Immature natural killer cell (primary cell): ENCODE measurements around the gene IQCK. TPM values are rescaled to one million over a fixed set of nuclear protein-coding genes. Genes with fewer than 3 reads are reported as not detected.
A peak's percentile ranks its signal among the peaks of the same experiment; 100 is the strongest.
"Not testable (repeated sequence)": the region's sequence is repeated elsewhere in the genome, so short reads cannot be mapped to it uniquely, and the experiment has no call there.

Source experiments
- DNase-seq, 3 donors: peaks; one replicate each; pipeline ENCODE4 v3.0.0; 2022; ENCODE audit warnings: mixed read lengths in 1 of 3
- H3K27ac Mint-ChIP-seq, 6 donors: one replicate each; pipeline ENCODE4 v1.8.0; 2020; ENCODE audit warnings: mixed read lengths in 6 of 6, mild to moderate bottlenecking in 5 of 6, inconsistent platforms in 4 of 6, moderate library complexity in 3 of 6
- H3K27me3 Mint-ChIP-seq, 3 donors: one replicate each; pipeline ENCODE4 v1.8.0; 2020 to 2021; ENCODE audit warnings: low read depth in 3 of 3, mild to moderate bottlenecking in 3 of 3, mixed read lengths in 3 of 3, moderate library complexity in 3 of 3, inconsistent platforms in 1 of 3
- H3K36me3 Mint-ChIP-seq, 3 donors: one replicate each; pipeline ENCODE4 v1.8.0; 2020; ENCODE audit warnings: mixed read lengths in 3 of 3, inconsistent platforms in 2 of 3, mild to moderate bottlenecking in 2 of 3
- H3K4me1 Mint-ChIP-seq, 2 donors: one replicate each; pipeline ENCODE4 v1.8.0; 2020; ENCODE audit warnings: inconsistent platforms in 2 of 2, mild to moderate bottlenecking in 2 of 2, mixed read lengths in 2 of 2, moderate library complexity in 1 of 2
- H3K4me3 Mint-ChIP-seq, 5 donors: one replicate each; pipeline ENCODE4 v1.8.0; 2020; ENCODE audit warnings: mild to moderate bottlenecking in 5 of 5, mixed read lengths in 5 of 5, inconsistent platforms in 3 of 5, moderate library complexity in 3 of 5
- H3K9me3 Mint-ChIP-seq, 6 donors: one replicate each; pipeline ENCODE4 v1.8.0; 2020; ENCODE audit warnings: mild to moderate bottlenecking in 6 of 6, mixed read lengths in 6 of 6, inconsistent platforms in 4 of 6, moderate library complexity in 3 of 6
- polyA plus RNA-seq, 3 donors: library from polyadenylated mRNA; unstranded; fragments of 300-500 nt; fragmentation: Illumina TruSeq; gene quantifications; one replicate each; pipeline ENCODE4 v1.2.3, GENCODE V29; 2021

The IQCK gene
- polyA plus RNA-seq, 3 donors from 2014 or later: 0.95 to 3.5 TPM; not detected in 1

DNA sequence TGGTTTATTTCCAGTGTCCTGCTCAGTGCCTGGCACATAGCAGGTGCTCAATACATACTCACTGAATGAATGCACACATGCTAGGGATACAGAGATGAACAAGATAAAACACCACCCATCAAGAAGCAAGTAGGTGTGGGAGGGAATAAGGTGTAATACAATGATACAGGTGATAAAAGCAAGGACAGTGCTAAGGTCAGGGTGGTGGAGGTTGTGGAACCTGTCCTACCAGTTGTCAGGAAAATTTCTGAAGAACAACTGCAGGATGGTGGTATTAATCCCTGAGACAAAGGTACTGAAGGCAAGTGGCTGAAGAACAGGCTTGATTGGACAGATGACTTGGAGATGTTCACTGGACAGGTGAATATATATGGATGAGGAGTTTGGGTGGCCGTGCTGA lies 1.9 kb upstream of the IQCK start:
- peaks cover 10 to 15% (median 15%) of the 10 kb centered on the region in 3 donors for H3K36me3 Mint-ChIP-seq

DNA sequence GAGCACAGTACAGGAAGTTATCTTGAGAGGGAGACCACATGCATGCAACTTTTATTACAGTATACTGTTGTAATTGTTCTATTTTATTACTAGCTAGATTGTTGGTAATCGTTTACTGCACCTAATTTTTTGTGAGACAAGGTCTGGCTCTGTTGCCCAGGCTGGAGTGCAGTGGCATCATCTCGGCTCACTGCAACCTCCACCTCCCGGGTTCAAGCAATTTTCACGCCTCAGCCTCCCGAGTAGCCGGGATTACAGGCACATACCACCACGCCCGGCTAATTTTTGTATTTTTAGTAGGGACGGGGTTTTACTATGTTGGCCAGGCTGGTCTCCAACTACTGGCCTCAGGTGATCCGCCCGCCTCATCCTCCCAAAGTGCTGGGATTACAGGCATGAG lies 1.3 kb upstream of the IQCK start:
- peaks cover 23 to 30% of the 10 kb centered on the region in 2 donors for H3K4me1 Mint-ChIP-seq
- not testable (repeated sequence) for DNase-seq

More for the DNA sequence above, 1.9 kb upstream of the IQCK start:
- Mint-ChIP-seq H3K4me1 (peaks cover 23 to 30% of the 10 kb centered on the region in 2 donors), H3K27me3 (peaks cover 0 to 11% (median 4%) of the 10 kb centered on the region in 3 donors), H3K4me3 (peak overlapping the region; percentile 57 to 90 (median 71)), H3K9me3 (no peaks in the 10 kb centered on the region), H3K27ac (peak overlapping the region in 1 of 6 donors; percentile 31)
- DNase-seq: no peak

DNA sequence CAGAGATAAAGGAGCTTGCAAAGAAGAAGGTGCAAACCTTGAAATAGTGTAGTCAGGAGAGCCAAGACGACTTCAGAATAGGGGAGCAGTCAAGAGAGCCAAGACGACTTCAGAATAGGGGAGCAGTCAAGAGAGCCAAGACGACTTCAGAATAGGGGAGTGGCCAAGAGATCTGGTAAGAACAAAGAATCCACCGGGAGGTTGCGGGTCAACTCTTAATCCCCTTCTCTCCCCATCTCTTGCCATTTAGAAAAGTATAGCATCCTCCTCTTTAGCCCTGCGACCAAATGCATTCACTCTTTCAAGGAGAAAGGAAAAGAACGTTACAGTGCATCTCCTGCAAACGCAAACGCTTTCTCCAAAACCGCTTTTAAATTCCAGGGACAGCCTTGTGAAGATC lies 757 bp upstream of the IQCK start:
- Mint-ChIP-seq H3K4me1 (peaks cover 23 to 30% of the 10 kb centered on the region in 2 donors), H3K36me3 (peaks cover 10 to 12% (median 11%) of the 10 kb centered on the region in 3 donors), H3K27ac (peak overlapping the region; percentile 69 to 84 (median 80)), H3K4me3 (peak overlapping the region; percentile 90 to 95 (median 92)), H3K9me3 (no peaks in the 10 kb centered on the region), H3K27me3 (peaks cover 0 to 11% (median 4%) of the 10 kb centered on the region in 3 donors)
- DNase-seq: no peak

More for the DNA sequence above, 1.3 kb upstream of the IQCK start:
- H3K9me3 Mint-ChIP-seq: not testable (repeated sequence)
- Mint-ChIP-seq H3K36me3 (peaks cover 10 to 15% (median 11%) of the 10 kb centered on the region in 3 donors), H3K27ac (peak overlapping the region in 2 of 6 donors; percentile 80), H3K4me3 (peak overlapping the region; percentile 68 to 93 (median 92)), H3K27me3 (peaks cover 0 to 11% (median 4%) of the 10 kb centered on the region in 3 donors)

DNA sequence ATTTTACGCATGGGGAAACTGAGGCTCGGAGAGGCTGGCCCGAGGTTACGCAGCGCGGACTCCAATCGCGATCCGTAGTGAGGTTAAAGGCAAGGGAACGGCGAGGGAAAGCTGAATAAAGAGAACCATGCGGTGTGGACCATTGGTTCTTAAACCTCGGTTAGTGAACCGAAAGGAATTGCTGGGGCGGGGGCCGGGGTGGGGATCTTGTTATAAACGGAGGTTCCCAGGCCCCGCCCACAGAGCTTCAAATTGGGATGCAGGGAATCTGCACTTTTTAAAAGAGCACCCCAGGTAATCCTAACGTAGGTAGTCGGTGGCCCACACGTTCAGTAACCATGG lies 524 bp downstream of the IQCK start:
- peaks cover 23 to 30% of the 10 kb centered on the region in 2 donors for H3K4me1 Mint-ChIP-seq
- H3K4me3 Mint-ChIP-seq: peak overlapping the region; percentile 90 to 95 (median 92)
- DNase-seq: no peak
- H3K9me3 Mint-ChIP-seq: no peaks in the 10 kb centered on the region
- H3K27ac Mint-ChIP-seq: peak overlapping the region in 1 of 6 donors; percentile 73
- peaks cover 8 to 11% (median 10%) of the 10 kb centered on the region in 3 donors for H3K36me3 Mint-ChIP-seq
- H3K27me3 Mint-ChIP-seq: peaks cover 0 to 11% (median 2%) of the 10 kb centered on the region in 3 donors

DNA sequence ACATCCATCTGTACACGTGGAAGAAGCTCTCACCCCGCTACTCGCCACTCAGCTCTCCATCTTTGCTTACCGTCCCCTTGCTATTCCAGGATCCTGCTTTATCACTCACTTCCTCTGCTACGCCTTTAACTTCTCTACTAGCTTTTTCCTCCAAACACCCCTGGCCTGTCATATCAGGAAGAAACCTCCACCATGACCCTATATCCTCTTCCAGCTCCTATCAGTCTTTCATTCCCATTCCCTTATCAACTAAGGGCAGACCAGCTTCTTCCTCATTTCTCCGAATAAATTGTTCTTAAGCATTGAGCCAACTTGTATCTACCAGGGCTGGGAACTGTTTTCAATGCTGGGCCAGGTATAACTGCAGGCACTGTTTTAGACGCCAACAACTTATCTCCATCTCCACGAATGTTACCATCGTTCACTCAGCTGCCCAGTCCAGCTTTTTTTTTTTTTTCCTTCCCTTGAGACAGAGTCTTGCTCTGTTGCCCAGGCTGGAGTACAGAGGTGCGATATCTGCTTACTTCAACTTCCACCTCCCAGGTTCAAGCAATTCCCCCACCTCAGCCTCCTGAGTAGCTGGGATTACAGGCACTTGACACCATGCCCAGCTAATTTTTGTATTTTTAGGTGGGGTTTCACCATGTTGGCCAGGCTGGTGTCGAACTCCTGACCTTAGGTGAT lies 4.3 kb downstream of the IQCK start:
- Mint-ChIP-seq H3K36me3 (no peaks in the 10 kb centered on the region), H3K27me3 (peaks cover 0 to 8% (median 2%) of the 10 kb centered on the region in 3 donors), H3K4me3 (no peak overlapping the region), H3K9me3 (no peaks in the 10 kb centered on the region), H3K4me1 (peaks cover 10 to 22% of the 10 kb centered on the region in 2 donors), H3K27ac (peak overlapping the region in 1 of 6 donors; percentile 65)
- DNase-seq: no peak

DNA sequence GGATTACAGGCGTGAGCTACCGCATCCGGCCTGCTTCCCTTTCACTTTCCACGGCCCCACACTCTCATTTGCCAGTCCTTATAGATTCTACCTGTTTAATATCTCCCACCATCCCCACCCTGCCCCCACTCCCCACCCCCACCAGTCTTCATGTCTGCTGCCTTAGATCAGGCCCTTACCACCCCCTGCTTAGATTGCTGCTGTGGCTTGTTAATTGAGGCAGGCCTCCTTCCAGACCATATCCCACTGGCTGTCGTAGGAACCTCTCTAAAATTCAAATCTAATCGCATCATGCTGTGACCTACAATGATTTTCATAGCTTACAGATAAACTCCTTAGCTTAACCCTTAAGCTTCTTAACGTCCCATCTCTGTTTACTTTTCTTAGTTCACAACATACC lies 4.9 kb downstream of the IQCK start:
- H3K4me3 Mint-ChIP-seq: no peak overlapping the region
- no peaks in the 10 kb centered on the region for H3K36me3 Mint-ChIP-seq
- no peak overlapping the region for H3K27ac Mint-ChIP-seq
- H3K9me3 Mint-ChIP-seq: no peaks in the 10 kb centered on the region
- no peak for DNase-seq
- peaks cover 11 to 22% of the 10 kb centered on the region in 2 donors for H3K4me1 Mint-ChIP-seq
- peaks cover 0 to 6% (median 2%) of the 10 kb centered on the region in 3 donors for H3K27me3 Mint-ChIP-seq

DNA sequence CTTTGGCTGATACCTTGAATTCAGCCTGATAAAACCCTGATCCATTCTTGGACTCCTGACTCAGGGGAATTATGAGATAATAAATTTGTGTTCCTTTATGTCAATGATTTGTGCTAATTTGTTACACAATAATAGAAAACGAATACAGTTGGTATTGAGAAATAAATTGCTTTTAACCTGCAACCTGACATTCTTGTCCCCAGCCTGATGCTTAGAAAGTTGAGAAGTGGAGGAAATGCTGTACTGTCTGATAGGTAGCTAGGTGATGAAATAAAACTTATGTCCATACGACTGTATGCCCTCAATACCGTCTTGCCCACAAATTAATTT lies 10.5 kb downstream of the IQCK start:
- Mint-ChIP-seq H3K4me3 (peak overlapping the region in 3 of 5 donors; percentile 14 to 48 (median 18)), H3K27me3 (peaks cover 2 to 9% (median 4%) of the 10 kb centered on the region in 3 donors), H3K36me3 (no peaks in the 10 kb centered on the region), H3K4me1 (peaks cover 16 to 29% of the 10 kb centered on the region in 2 donors), H3K27ac (no peak overlapping the region), H3K9me3 (peaks cover 0 to 2% (median 0%) of the 10 kb centered on the region in 6 donors)
- no peak for DNase-seq

DNA sequence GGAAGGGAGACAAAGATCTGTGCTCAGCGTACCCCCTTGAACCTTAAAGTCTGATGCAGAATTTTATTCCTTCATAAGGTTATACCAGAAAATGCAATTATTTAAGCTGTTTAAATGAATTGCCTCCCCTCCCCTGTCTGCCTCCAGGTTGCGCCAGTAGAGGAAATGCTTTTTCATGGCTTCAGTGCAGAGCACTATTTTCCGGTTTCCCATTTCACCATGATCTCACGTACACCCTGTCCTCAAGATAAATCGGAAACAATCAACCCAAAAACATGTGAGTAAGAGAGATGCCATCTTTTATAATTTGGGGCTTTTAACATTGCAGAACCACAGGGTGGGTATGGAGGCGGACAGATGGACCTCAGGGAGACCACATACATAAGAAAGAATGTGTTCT lies 15.5 kb downstream of the IQCK start:
- H3K36me3 Mint-ChIP-seq: no peaks in the 10 kb centered on the region
- H3K9me3 Mint-ChIP-seq: peaks cover 0 to 2% (median 0%) of the 10 kb centered on the region in 6 donors
- no peak overlapping the region for H3K27ac Mint-ChIP-seq
- peaks cover 2 to 10% (median 7%) of the 10 kb centered on the region in 3 donors for H3K27me3 Mint-ChIP-seq
- H3K4me3 Mint-ChIP-seq: no peak overlapping the region
- H3K4me1 Mint-ChIP-seq: peaks cover 4 to 10% of the 10 kb centered on the region in 2 donors
- DNase-seq: no peak

DNA sequence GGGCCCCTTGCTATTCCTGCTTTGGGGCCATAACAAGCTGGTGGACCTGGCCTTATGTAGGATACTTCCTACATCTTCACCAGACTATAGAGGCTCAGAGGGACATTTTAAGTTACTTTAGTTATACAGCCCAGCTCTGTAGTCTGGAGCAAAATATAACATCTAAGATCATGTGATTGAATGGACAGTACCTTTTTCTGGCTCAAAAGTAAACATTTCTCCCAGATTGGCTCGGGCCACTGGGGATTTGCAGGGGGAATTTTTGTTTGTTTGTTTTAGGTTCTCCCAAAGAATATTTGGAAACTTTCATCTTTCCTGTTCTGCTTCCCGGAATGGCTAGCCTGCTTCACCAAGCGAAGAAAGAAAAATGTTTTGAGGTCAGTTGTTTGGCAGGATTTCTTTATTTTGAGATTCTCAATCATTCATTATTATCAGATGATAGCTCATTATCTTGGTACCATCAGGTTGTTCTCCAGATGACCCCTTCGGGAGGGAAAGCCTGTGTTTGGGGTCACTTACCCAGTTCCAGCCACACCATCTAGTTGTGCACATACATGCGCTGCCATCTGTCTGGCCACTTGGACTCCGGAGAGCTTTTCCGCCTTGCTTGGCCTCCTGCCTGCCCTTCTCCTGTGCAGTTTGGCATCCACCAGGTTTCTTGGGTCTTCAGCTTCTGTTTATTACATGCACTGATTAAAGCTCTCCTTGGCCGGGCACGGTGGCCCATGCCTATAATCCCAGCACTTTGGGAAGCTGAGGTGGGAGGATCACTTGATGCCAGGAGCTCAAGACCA lies 17.2 kb downstream of the IQCK start:
- H3K9me3 Mint-ChIP-seq: peaks cover 0 to 2% (median 0%) of the 10 kb centered on the region in 6 donors
- no peak overlapping the region for H3K4me3 Mint-ChIP-seq
- H3K36me3 Mint-ChIP-seq: peaks cover 0 to 3% (median 0%) of the 10 kb centered on the region in 3 donors
- no peak for DNase-seq
- peaks cover 0 to 8% (median 5%) of the 10 kb centered on the region in 3 donors for H3K27me3 Mint-ChIP-seq
- no peaks in the 10 kb centered on the region for H3K4me1 Mint-ChIP-seq
- no peak overlapping the region for H3K27ac Mint-ChIP-seq

DNA sequence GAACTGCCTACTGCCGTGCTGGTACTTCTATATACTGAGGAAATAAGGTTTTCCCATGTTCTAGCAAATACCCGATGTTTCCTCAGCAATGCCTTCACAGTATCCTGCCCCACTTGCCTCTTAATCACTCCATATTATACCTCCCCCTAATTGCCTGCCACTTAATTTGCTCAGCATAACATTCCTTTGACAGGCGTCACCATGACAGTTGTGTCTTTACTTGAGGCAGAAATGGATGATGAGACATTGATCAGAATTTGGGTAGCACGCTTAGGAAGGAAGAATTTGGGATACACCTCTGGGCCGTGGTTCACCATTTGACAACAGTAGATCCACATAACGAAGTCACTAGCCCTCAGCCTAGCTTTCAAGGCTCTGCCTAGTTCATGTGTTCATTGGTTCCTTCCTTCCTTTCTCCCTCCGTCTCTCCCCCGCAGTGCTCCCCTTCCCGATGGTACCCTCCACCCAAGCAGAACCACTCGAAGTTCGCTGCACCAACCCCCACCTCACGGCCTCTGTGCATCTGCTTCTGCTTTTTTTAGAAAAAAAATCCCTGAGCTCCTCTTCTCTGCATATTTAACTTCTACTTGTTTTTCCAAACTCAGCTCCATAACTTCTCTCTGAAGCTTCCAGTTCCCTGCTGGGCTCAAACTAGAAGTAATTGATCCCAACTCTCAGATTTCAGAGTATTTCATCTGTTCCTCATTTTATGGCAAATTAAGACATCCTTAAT lies 19.4 kb downstream of the IQCK start:
- Mint-ChIP-seq H3K4me1 (no peaks in the 10 kb centered on the region), H3K27me3 (peaks cover 0 to 10% (median 5%) of the 10 kb centered on the region in 3 donors), H3K36me3 (peaks cover 0 to 3% (median 0%) of the 10 kb centered on the region in 3 donors), H3K27ac (no peak overlapping the region), H3K4me3 (no peak overlapping the region), H3K9me3 (no peaks in the 10 kb centered on the region)
- DNase-seq: no peak

DNA sequence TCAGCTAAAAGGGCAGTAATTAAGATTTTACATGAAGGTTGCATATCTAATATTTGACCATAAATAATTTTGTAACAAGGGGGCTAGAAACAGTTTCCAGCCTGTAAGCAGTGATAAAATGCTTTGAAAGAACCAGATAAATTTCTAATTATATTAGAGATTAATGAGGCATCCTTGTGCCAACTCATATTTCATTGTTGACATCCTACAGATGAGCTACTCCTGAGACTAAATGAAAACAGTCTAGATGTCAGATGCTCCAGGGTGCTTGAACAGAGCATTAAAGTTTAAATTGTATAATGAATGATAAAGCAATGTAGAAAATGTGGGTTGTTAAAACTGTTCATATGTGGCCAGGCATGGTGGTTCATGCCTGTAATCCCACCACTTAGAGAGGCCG lies 23.3 kb downstream of the IQCK start:
- no peak overlapping the region for H3K4me3 Mint-ChIP-seq
- peaks cover 0 to 6% (median 5%) of the 10 kb centered on the region in 3 donors for H3K27me3 Mint-ChIP-seq
- no peaks in the 10 kb centered on the region for H3K9me3 Mint-ChIP-seq
- no peak for DNase-seq
- no peak overlapping the region for H3K27ac Mint-ChIP-seq
- peaks cover 0 to 3% (median 0%) of the 10 kb centered on the region in 3 donors for H3K36me3 Mint-ChIP-seq
- H3K4me1 Mint-ChIP-seq: no peaks in the 10 kb centered on the region

DNA sequence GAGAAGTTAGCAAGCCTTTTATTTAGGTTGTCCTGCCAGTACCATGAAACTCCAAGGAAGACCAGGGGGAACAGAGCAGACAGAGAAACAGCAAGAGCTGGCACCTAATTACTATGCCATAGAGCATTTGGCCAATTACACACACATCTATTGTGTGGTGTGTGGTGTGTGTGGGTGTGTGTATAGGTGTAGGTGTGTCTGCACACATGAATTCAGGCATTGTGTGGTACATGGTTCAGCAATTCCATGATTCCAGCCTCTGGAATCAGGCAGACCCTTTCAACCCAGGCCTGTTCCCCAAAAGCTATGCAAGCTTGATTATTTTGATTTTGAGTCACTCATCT lies 25.7 kb downstream of the IQCK start:
- H3K36me3 Mint-ChIP-seq: peaks cover 0 to 3% (median 0%) of the 10 kb centered on the region in 3 donors
- no peaks in the 10 kb centered on the region for H3K9me3 Mint-ChIP-seq
- H3K27ac Mint-ChIP-seq: no peak overlapping the region
- no peaks in the 10 kb centered on the region for H3K4me1 Mint-ChIP-seq
- H3K4me3 Mint-ChIP-seq: no peak overlapping the region
- no peak for DNase-seq
- peaks cover 0 to 4% (median 0%) of the 10 kb centered on the region in 3 donors for H3K27me3 Mint-ChIP-seq

DNA sequence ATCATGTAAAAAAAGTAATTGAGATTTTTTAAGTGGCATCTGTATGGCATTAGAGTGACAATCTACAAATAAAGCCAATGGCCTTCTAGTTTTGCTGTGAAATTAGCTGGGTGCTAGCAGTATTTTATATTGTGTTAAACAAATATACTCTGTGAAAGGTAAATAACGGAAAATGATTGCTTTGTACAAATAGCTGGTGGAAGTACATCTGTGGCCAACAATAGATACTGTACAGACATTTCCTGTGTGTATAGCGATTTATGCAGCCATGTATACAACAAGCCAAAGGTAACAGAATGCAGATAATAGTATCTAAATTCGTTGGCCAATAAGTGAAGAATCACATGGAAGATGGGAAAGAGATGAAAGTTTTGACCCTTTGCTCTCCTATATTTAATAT lies 26.6 kb downstream of the IQCK start:
- Mint-ChIP-seq H3K9me3 (no peaks in the 10 kb centered on the region), H3K4me1 (no peaks in the 10 kb centered on the region), H3K27ac (no peak overlapping the region), H3K36me3 (peaks cover 0 to 3% (median 0%) of the 10 kb centered on the region in 3 donors), H3K4me3 (no peak overlapping the region), H3K27me3 (peaks cover 0 to 2% (median 0%) of the 10 kb centered on the region in 3 donors)
- DNase-seq: no peak
